Ovary (tissue), 9 donors: ENCODE results near the gene GRK5. TPM values are rescaled to one million over a fixed set of nuclear protein-coding genes. Genes with fewer than 3 reads are reported as not detected.

Source experiments
- DNase-seq, 5 donors: peaks; one replicate each; pipeline ENCODE4 v3.0.0-alpha.2; 2019 to 2020
- H3K27ac ChIP-seq, 2 donors: fragments of 200-600 bp; one replicate each; pipeline versions ENCODE4 v1.5.1 to v1.8.0; 2019 to 2022
- H3K27me3 ChIP-seq: fragments of 200-600 bp; one replicate; pipeline ENCODE4 v1.8.0; 2022
- H3K36me3 ChIP-seq: fragments of 200-600 bp; sonication (generic); one replicate; pipeline ENCODE4 v1.5.1; 2019
- H3K4me1 ChIP-seq: one replicate; pipeline ENCODE4 v1.8.1; 2013; ENCODE audit warnings: mild to moderate bottlenecking, moderate library complexity; ENCODE audit not compliant: insufficient read depth
- H3K4me3 ChIP-seq: fragments of 200-600 bp; sonication (generic); one replicate; pipeline ENCODE4 v1.5.1; 2017
- H3K9me3 ChIP-seq, 2 donors: fragments of 200-600 bp in 1 of 2; sonication (generic) in 1 of 2; one replicate each; pipeline versions ENCODE4 v1.5.1 to v1.8.1; 2013 to 2019; ENCODE audit warnings: mild to moderate bottlenecking in 1 of 2, moderate library complexity in 1 of 2
- CTCF ChIP-seq, 3 donors: fragments of 450-650 bp in 2 of 3; fragments of 200-600 bp in 1 of 3; IDR thresholded peaks; one replicate each; pipeline versions ENCODE4 v1.5.1 to v1.8.0; 2016 to 2022; ENCODE audit warnings: antibody characterized with exemption in 3 of 3, mild to moderate bottlenecking in 1 of 3
- EP300 ChIP-seq: sonication (generic); formaldehyde crosslinking; IDR thresholded peaks from one replicate; pipeline ENCODE4 v1.6.1; 2017; ENCODE audit warnings: antibody characterized with exemption
- POLR2A ChIP-seq: fragments of 450-650 bp; IDR thresholded peaks from one replicate; pipeline ENCODE4 v1.6.1; 2017; ENCODE audit warnings: antibody characterized with exemption, mild to moderate bottlenecking, moderate library complexity
- WGBS, 3 donors: extraction: QIAGEN DNeasy Blood & Tissue Kit in 1 of 3; methylation state at CpG; one replicate each; pipeline versions ENCODE4 v1.1.5 to v1.1.7; 2013 to 2017; 5-methylcytosine and 5-hydroxymethylcytosine counted together
- intact Hi-C, 4 donors: fragments of 100-400 bp; cut with DNase I; formaldehyde crosslinking; loops; one replicate each; pipeline versions ENCODE4 v1.11.0 to v1.15.1; 2022 to 2023
- polyA plus RNA-seq, 2 donors: library from polyadenylated mRNA; stranded (reverse); fragments of 200-250 nt in 1 of 2; fragments of 350-450 nt in 1 of 2; fragmentation: Illumina TruSeq in 1 of 2; extraction: RNeasy Lipid Tissue Mini Kit (QIAGEN cat#74804) in 1 of 2; gene quantifications; one replicate each; pipeline ENCODE4 v1.2.3, GENCODE V29; 2013 to 2014
- total RNA-seq, 7 donors: library from RNA; depleted of rRNA in 2 of 7; stranded (reverse); fragments of >200 nt in 2 of 7; fragmentation: NEBNext Ultra II Directional in 3 of 7; extraction: Animal tissue kit (Norgen Biotek cat#: 25700) in 3 of 7; gene quantifications; one replicate each; pipeline versions ENCODE4 v1.1.0 to v1.2.4, GENCODE V29; 2016 to 2023
- donor health status: DM: no; HTN: no; CAD: no; lungs with moderate emphysema.
- donor health status: DM: no; HTN: no; CAD: no.
- donor health status: Bipolar disorder and iron deficiency.
- donor health status: DM: yes; HTN: yes; CAD: no.
- donor health status: DM: no; HTN: no; CAD: no.
- donor health status: DM: yes; HTN: yes; CAD: no.

GRK5 gene
- total and polyA plus RNA-seq, 9 donors, result 10.0 to 115 (median 38.2) TPM

GRCh38 chr10:119452396-119452795 lies 245.0 kb downstream of the GRK5 start:
- intact Hi-C loops, result no loop called here
- H3K36me3 ChIP-seq, result no peaks in the 10 kb centered on the region
- TF ChIP-seq CTCF (IDR thresholded peaks at IDR 0.05) (no peak), EP300 (no peak), POLR2A (no peak)
- peak in 1 of 5 donors; percentile 23 for DNase-seq
- WGBS, 3 donors, result 91 to 95% (median 93%) methylated on average over 13 to 14 of the region's 14 CpGs
- no peak overlapping the region for H3K27ac ChIP-seq
- H3K27me3 ChIP-seq, result no peaks in the 10 kb centered on the region
- H3K9me3 ChIP-seq, result no peaks in the 10 kb centered on the region
- H3K4me1 ChIP-seq, result peaks cover 12% of the 10 kb centered on the region
- H3K4me3 ChIP-seq, result no peak overlapping the region

GRCh38 chr10:119453313-119453712 lies 245.9 kb downstream of the GRK5 start:
- H3K27ac ChIP-seq, result no peak overlapping the region
- no peak overlapping the region for H3K4me3 ChIP-seq
- H3K27me3 ChIP-seq, result no peaks in the 10 kb centered on the region
- H3K36me3 ChIP-seq, result no peaks in the 10 kb centered on the region
- TF ChIP-seq POLR2A (no peak), EP300 (no peak), CTCF (IDR thresholded peaks at IDR 0.05) (no peak)
- H3K4me1 ChIP-seq, result peaks cover 12% of the 10 kb centered on the region
- no peak for DNase-seq
- intact Hi-C loops, result no loop called here
- 89 to 91% (median 91%) methylated on average over 11 of the region's 11 CpGs for WGBS, 3 donors
- H3K9me3 ChIP-seq, result no peaks in the 10 kb centered on the region

GRCh38 chr10:119454316-119454715 lies 246.9 kb downstream of the GRK5 start:
- WGBS, 3 donors, result 81 to 86% (median 86%) methylated on average over 13 of the region's 13 CpGs
- no peaks in the 10 kb centered on the region for H3K27me3 ChIP-seq
- no peaks in the 10 kb centered on the region for H3K36me3 ChIP-seq
- H3K4me1 ChIP-seq, result peaks cover 8% of the 10 kb centered on the region
- no peak for DNase-seq
- no peak overlapping the region for H3K27ac ChIP-seq
- intact Hi-C loops, result no loop called here
- TF ChIP-seq EP300, result no peak
- no peak for TF ChIP-seq CTCF (IDR thresholded peaks at IDR 0.05)
- TF ChIP-seq POLR2A, result no peak
- no peak overlapping the region for H3K4me3 ChIP-seq
- no peaks in the 10 kb centered on the region for H3K9me3 ChIP-seq

GRCh38 chr10:119454990-119455389 lies 247.6 kb downstream of the GRK5 start:
- no peaks in the 10 kb centered on the region for H3K36me3 ChIP-seq
- no peak overlapping the region for H3K4me3 ChIP-seq
- H3K27ac ChIP-seq, result no peak overlapping the region
- no peaks in the 10 kb centered on the region for H3K9me3 ChIP-seq
- DNase-seq, result peak in 1 of 5 donors; percentile 33
- H3K4me1 ChIP-seq, result peaks cover 5% of the 10 kb centered on the region
- intact Hi-C loops, result no loop called here
- 91 to 94% (median 93%) methylated on average over 18 of the region's 18 CpGs for WGBS, 3 donors
- H3K27me3 ChIP-seq, result no peaks in the 10 kb centered on the region
- TF ChIP-seq CTCF (IDR thresholded peaks at IDR 0.05) (no peak), POLR2A (no peak), EP300 (no peak)
